CD1c-positive myeloid dendritic cell (primary cell): ENCODE measurements around the gene NCOA1.
"Not testable (repeated sequence)": the region's sequence is repeated elsewhere in the genome, so short reads cannot be mapped to it uniquely, and the experiment has no call there.

Experiments
- DNase-seq: peaks from one replicate; pipeline ENCODE4 v3.0.0-alpha.2; 2016; ENCODE audit errors: extremely low spot score

Gene NCOA1

DNA sequence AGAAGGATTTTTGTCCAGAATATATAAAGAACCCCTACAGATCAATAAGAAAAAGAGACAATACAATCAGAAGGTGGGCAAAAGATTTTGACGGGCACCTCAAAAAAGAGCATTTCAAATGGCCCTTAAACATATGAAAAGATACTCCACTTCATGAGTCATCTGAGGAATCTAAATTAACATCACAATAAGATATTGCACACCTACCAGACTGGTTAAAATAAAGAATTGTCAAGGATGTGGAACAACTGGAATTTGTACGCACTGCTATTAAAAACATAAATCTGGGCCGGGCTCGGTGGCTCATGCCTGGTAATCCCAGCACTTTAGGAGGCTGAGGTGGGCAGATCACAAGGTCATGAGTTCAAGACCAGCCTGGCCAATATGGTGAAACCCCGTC is 17.0 kb upstream of the NCOA1 start:
- no peak for DNase-seq

DNA sequence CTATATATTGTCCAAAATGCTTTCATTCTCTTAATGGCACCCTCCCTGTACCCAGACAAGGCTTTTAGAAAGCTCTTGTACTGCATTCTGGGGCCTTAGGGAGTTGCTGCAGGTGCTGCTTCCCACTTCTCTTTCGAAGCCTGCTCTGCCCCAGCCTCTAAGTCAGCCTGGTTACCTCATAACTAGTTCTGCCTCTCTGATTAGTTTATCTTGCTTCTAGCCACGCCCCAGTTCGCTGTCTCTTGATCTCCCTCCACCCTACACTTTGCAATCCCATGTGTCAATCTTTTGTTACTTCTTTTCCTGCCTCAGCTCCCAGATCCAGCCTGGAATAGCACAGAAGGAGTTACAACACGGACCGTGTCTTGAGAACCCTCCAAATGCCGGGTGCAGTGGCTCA is 13.8 kb upstream of the NCOA1 start:
- DNase-seq, result no peak

DNA sequence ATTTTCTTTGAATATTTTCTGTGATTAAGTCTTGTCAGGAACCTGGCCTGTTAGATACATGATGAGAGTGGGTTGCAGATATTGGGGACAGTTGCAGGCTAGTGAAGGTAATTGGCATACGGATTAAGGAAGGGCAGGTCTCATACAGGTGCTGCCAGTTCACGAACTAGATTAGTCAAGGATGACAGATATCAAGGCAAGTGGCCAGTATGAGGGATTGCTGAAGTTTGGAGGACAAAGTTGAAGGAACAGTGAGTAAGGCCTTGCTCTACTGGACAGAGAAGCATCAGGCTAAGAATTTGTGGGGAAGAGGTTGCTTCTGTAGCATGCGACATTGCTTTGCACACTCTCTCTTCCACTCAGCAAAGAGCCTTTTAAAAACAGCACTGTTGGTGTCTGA is 12.8 kb upstream of the NCOA1 start:
- no peak for DNase-seq

DNA sequence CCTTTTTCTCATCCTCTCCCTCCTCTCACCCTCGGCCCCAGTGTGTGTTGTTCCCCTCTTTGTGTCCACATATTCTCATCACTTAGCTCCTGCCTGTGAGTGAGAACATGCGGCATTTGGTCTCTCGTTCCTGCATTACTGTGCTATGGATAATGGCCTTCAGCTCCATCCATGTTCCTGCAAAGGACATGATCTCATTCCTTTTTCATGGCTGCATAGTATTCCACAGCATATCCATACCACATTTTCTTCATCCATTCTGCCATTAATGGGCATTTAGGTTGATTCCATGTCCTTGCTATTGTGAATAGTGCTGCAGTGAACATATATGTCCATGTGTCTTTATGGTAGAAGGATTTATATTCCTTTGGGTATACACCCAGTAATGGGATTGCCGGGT is 10.8 kb upstream of the NCOA1 start:
- no peak for DNase-seq

DNA sequence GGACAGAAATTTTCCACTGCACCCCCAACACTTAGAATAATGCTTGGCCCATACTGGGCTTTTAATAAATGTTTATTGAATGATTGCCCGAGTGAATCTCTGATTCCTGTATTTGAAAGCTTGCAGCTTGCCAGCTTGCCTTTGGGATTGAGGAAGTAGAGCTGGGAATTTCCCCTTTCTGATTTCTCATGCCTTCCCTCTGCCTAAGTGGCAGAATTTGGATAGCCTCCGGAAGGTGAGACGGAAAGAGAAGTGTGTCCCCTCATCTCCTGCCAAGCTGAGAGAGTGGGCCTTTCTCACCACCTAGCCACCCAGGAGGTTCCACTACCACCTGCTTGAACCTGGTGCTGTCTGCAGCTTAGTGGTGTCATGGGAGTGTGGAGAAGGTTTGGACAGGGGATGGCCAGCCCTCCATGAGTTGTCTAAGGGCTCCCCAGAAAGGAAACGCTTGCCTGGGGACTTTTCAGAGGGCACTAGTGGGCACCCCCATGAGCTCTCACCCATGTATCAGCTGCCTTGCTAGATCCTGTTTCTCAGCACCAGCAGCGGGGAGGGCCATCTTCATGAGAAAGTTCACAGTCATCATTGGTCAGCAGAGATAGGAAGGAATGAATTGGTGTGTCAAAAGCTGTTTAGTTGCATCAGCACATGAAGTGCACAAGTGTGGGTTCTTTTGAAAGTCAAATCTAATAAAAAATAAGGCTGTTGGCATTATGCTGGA is 8.6 kb upstream of the NCOA1 start:
- DNase-seq, result peak; percentile 84

DNA sequence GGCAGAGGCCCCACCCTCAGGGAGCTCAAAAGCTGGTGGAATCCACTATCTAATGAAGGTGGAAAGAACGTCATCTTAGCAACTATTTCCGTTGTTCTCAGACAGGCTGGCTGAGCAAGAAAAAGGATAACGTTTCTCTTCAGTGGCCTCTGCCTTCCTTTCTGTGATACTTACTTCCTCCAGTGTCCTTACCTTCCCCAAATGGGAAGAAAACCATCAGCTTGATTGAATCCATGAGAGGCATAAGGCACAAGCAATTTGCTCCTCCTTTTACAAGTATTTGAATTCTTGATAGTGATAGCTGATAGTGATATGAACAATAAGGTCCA is 8.1 kb upstream of the NCOA1 start:
- DNase-seq, result no peak

DNA sequence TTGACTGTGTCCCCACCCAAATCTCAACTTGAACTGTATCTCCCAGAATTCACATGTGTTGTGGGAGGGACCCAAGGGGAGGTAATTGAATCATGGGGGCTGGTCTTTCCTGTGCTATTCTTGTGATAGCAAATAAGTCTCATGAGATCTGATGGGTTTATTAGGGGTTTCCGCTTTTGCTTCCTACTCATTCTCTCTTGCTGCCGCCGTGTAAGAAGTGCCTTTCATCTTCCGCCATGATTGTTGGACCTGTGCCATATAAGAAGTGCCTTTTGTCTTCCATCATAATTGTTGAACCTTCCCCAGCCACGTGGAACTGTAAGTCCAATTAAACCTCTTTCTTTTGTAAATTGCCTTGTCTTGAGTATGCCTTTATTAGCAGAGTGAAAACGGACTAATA is 6.4 kb upstream of the NCOA1 start:
- not testable (repeated sequence) for DNase-seq

DNA sequence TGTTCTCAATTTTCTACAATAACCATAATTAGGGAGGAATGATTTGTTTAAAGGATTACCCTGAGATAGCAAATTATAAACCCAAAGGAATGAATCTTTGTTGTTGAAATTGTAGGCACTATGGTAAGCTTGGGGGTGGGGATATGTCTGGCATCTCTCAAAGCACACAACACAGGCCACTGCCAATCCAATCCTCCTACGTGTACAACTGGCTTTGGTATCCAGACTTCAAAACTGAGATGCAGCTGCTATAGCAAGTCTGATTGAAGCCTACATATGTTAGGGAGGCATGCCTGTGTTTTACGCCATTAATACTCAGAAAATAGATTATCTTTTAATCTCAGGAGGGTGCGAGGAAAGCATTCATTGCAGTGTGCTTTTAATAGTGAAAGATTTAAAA is 5.9 kb upstream of the NCOA1 start:
- no peak for DNase-seq

DNA sequence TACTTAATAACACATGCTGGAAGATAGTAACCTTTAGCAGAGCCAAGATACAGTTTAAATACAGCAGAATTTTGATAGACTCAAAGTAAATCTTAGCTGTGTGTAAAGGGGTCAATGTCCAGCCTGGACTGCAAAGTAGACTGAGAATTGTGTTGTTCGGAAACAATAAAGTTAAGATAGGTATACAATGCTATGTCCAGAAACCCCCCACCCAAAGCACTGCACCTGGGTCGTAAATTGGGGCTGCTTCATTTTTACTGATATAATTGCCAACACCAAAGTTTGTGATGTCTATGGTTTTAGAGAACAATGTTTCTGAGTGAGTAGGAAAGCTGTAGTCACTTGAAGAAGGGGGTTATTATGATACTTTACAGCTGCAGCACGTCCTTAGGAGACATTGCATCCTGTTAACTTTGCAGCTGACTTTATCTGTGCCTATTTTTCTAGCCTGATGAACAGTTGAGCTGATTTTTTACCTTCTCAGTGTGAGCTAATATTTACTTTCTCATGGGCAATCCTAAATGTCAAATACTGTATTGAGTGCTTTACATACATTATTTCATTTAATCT is 4.3 kb upstream of the NCOA1 start:
- no peak for DNase-seq

DNA sequence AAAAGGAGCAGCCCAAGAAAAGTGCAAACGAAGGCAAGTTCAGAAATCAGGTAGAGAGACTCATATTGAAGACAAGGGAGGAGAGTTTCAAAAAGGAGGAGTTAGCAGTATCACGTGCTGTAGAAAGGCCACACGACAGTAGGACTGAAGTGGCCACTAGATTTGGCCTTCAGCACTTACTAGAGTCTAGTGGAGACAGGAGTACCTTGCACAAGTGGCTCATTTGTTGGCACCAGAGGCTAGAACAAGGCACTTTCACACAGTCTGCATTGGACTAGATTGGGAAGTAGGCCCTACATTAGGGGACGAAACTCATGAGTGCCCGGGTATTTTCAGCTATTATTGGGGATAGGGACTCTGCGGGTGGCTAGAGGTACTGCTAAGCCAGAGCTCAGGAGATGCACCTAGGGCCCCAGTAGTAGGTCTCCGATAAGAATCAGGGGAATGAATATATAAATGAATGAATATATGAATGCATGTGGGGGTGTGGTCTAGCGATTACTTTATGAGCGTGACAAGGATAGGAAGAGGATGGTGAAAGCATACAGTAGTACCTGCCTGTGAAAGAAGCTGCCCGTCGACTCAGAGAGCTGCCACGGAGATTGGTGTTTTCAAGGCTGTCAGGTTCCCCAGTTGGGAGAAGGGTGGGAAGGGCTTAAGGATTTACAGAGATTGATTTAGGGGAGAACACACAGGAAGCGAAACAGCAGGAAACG is 1.4 kb upstream of the NCOA1 start:
- no peak for DNase-seq

DNA sequence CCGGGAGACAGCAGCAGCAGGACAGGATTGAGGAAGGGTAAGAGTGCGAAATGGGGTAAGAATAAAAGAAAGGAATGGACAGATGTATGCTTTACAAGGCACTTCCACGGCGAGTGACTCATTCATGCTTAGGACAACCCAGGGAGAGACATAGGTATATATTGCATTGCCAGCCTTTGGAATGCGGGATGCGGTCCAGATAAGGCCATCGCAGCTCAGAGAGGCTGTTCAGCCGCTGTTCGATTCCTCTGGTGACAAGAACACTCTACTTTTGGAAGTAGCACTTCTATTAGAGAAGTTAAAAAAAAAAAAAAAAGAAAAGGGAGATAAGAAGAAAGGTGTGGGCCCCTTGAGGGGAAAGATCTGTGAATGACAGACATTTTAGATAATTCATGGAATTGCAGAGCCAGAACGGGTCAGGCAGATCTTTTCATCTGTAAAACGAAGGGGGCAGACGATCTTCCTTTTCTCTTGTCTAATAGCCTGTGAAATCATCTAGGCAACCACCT is 819 bp upstream of the NCOA1 start:
- no peak for DNase-seq

DNA sequence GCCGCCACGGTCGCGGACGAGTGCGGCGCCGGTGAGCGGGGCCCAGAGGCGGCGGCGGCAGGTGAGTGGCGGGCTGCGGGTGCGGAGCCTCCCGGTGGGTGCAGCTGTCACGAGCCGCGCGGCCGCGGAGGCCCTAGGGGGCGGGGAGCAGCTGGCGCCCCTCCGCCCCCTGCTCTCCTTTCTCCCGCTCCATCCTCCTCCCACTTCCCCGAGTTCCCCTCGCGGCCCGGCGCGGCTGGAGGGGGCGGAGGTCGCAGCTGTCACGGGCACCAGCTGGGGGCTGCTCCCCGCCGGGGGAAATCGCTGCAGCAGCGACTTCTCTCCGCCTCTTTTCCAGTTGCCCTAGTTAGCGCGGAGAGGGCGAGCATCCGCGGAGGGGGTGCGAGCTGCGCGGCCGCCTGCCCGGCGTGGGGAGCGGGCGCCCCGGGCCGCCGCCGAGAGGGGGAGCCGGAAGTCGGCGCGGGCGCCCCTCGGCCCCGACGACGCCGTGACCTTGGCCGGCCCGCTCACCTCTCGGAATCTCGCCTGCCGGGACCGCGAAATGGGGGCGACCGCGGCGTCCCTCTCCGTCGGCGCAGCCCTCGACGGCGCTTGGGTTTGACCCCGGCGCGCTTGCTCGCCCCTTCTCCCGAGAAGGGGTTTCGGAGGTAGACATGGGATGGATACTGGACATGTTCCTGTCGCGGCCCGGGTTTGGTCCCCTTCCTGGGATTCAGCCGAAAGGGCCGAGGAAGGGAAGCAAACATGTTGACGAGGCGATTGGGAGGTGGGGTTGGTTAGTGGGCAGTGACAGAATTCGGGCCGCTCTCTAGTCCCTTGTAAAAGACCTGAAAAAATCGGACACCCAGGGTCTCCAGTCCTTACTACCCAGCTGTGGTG is 727 bp downstream of the NCOA1 start:
- DNase-seq, result peak; percentile 75

DNA sequence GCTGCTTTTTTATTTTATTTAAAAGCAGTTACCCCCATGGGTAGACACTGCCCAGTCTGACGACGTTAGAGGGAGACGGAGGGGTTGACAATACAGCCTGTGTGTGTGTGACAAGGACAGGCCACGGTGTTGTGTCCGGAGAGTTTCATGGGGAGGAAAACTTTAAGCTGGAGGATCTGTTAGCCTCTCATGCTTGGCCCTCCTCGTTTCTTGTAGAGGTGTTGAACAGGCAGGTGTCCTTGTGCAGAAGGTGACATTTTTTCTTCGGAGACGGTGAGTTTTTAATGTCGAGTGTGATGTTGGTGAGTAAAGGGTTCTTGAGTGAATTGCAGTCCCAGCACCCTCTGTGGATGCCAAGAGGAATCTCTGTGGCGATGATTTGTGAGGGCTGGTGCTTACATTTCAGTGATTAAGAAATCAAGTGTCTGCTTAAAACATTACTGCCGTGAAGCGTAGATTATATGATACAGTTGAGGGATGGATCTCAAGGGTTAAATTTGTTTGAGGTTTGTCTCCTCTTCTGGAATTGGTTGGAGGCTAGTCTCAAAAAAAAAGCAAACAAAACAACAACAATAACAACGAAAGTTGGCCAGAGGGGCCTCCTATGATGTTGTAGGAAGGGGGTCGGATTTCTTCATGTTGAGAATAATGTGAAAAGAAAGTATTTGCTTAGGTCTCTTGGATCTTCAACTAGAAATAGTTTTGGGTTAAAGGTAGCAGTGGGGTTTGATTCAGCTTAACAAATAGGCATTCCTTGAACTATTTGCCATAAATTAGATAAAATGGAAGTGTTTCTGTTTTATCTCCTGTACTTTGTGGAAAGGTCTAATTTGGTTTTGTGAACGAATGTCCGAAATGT is 1.6 kb downstream of the NCOA1 start:
- DNase-seq, result no peak

DNA sequence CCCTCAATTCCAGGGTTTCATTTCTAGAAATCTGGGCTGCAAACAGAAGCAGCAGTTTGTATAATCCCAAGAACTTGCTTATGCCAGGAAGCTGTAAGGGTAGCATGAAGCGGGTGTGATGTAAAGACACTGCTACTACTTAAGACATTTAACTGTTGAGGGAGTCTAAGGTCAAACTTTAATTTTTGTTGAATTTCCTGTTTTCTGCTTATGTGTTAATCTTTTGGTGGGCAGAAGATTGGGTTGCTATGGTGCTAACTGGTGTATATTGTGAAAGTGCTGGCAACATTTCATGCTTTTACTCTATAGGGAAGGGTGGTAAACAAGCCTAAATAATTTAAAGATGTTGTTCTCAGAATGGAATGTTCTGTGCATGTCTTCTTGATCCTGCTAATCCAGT is 2.7 kb downstream of the NCOA1 start:
- peak; percentile 74 for DNase-seq

DNA sequence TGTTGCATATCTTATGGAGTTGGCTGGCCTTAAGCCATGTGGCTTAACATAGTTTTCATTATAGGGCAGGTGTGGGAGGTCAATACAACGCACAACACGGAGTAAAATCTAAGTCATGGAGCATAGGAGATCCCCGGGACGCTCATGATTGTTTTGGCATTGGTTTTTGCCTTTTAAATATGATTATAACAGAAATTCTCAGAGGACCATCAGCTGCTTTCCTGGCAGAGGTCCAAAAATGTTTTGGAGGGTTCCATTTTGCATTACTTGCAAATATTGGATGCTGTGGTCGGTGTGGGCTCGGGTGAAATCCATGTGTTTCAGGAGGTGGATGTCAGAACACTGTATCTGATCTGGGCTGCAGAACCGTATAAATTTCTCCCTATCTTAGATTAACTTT is 3.4 kb downstream of the NCOA1 start:
- DNase-seq, result no peak

DNA sequence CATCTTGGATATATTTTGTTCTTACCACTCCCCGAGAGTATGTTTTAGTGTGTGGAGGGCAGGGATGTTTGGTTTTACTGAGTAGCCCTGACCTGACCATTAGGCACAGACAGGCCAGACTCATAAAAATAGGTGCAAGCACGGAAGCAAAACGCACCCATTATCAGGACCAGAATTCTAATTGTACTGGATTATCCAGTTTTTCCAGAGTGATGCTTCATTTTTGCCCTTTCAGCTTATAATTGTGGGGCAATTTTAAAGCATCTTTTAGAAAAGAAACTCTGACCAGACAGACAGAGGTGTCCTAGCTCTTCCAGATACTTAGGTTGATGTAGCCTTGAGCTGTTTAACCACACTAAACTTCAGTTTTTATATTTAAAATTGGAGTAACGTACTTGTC is 4.4 kb downstream of the NCOA1 start:
- DNase-seq, result no peak

DNA sequence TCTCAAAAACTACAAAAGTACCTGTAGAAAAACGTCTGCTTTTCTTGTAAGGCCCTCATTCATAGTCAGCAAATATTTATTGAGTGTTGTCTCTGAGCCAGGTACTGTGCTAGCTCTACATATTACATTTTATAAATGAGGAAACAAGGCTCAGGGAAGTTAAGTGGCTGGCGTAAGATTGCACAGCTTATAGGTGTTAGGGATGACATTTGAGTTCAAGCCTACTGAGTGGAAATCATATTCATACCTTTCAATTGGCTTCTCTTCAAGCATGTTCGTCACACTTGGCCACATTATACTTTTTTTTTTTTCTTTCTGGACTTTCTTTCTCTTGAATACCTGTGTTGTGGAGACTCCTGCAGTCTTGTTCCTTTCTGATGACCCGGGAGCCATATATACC is 5.9 kb downstream of the NCOA1 start:
- DNase-seq, result no peak

DNA sequence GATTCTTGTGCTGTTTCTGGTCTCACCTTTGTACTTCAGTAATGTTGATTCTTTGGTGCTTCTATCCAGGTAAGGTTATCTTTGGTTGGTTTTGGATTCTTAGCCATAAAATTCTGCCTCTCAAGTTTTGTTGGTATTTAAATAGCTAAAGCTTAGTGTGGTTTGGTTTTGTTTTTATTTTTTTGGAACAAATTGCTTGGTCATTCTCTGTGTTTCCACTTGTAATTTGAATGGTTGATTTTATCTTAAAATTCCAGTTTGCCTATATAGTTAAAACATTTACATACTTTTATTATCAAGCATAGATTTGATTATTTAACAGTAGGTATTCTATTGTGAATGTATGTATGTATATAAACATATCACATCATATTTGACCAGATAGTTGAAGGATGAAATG is 6.6 kb downstream of the NCOA1 start:
- no peak for DNase-seq

DNA sequence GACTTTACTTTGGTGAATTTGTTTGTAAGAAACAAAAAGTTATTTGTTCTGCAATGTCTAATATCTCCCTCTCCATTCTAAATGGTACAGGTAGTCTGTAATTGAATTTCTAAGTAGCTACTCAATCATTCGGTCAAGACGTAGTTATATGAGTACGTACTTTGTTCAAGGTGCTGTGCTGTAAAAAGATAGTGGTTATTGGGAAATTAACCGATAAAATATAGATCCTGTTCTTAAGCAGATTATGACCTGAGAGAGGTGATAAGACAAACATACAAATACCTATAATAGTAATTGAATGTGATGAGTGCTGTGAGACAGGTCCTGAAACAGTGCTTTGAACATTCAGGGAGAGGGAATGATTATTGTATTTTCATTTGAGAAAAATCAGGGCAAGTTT is 7.1 kb downstream of the NCOA1 start:
- no peak for DNase-seq

DNA sequence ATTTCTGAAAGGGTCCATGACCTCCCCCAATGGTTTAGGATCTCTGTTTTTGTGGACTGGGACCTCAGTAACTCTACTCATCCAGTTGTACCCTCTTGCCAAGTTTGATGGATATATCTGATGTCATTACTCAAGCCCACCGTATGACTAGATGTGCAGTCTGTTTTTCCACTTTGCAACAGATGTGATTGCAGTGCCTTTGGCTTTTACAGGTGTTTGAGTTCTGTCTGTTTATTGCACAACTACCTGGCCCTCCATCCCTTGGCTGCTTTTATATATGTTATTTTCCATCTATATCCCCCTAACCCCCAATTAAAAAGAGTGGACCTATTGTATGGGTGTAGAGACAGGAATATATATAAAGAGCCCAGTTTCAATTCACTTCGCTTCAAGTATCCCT is 10.8 kb downstream of the NCOA1 start:
- DNase-seq, result no peak

DNA sequence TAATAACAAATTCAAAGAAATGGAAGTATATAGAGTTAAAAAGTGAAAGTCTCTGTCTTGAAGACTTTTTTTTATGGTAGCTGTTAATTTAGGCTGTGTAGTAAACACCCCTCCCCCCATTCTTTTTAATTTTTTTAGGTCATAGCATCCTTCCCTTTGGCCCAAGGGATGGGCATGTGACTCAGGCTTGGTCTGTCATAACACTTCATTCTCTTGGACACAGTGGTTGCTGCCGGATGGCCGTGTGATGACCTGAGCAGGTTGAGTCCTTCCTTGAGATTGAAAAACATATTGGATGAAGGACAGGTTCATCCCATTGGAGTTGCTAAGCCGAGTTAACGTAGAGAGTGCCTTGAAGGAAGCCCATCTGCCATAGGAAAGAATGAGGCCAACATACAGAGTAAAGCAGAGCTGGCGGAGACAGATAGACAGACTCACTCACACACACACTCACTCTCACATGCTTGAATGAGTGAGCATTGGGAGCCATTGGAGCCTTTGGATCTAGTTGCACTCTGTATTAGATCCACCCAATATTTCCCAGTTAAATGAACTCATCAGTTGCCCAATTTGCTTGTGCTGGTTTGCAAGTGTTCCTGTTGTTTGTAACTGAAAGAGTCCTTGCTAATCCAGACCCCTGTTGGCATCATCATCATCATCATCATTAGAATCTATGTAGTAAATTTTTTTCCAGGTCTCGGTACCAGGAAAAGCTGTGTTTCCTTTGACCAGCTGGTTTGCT is 14.7 kb downstream of the NCOA1 start:
- no peak for DNase-seq
